HepG2 (cell line): ENCODE measurements around the gene SLC2A10. TPM values are rescaled to one million over a fixed set of nuclear protein-coding genes. Genes with fewer than 3 reads are reported as not detected.

Experiments used
- ATAC-seq: fragments of 200-7000 bp; cut with Tn5 transposase; 3 replicates; pipeline ENCODE4 v1.9.1; 2020; ENCODE audit warnings: mild to moderate bottlenecking, moderate library complexity
- Bru-seq: library from RNA; stranded (reverse); fragments of 400-500 nt; gene quantifications from one replicate; lab custom pipeline; 2021; lab: Mats Ljungman, UMichigan
- BruChase-seq, 2 experiments: library from RNA; stranded (reverse); fragments of 400-500 nt; gene quantifications; one replicate each; lab custom pipeline; 2021; lab: Mats Ljungman, UMichigan
- BruUV-seq: library from RNA; stranded (reverse); fragments of 400-500 nt; replicated peaks from 2 replicates; lab custom pipeline; 2021; lab: Mats Ljungman, UMichigan
- CTCF ChIA-PET: fragments of 300-600 bp; formaldehyde crosslinking; extraction: SDS; loops from one replicate; lab custom pipeline; 2021; ENCODE audit warnings: low total read pairs, inconsistent platforms, low intra/inter-chr PET ratio; lab: Yijun Ruan, JAX
- POLR2A ChIA-PET: fragments of 350-600 bp; sonication (Branson Sonifier 250); formaldehyde crosslinking; loops from one replicate; lab custom pipeline; 2020; ENCODE audit warnings: antibody characterized with exemption, inconsistent platforms; lab: Yijun Ruan, JAX
- DNase-seq: peaks from one replicate; pipeline ENCODE4 v3.0.0-alpha.2; 2015; ENCODE audit warnings: low spot score
- FAIRE-seq: peaks from 3 replicates; lab custom pipeline; 2011; peaks lifted over from hg19 to GRCh38; lab: Jason Lieb, UNC
- H2AFZ ChIP-seq: one replicate; pipeline ENCODE4 v1.6.1; 2011; ENCODE audit warnings: low read length, inconsistent platforms
- H3K27ac ChIP-seq: fragments of 300-600 bp; 3 replicates; pipeline ENCODE4 v1.8.0; 2011; ENCODE audit warnings: mixed run types, mild to moderate bottlenecking, mixed read lengths, low read length, inconsistent platforms; ENCODE audit not compliant: insufficient read depth; ENCODE audit errors: extremely low read length
- H3K27me3 ChIP-seq, 2 experiments: fragments of 200-600 bp in 1 of 2; 2 replicates in 1 of 2; 3 replicates in 1 of 2; pipeline versions ENCODE4 v1.6.0 to v1.8.0; 2011; ENCODE audit warnings: low read length in 2 of 2, mild to moderate bottlenecking in 2 of 2, moderate library complexity in 2 of 2, inconsistent platforms in 1 of 2; ENCODE audit not compliant: insufficient read depth in 2 of 2, control insufficient read depth in 1 of 2
- H3K36me3 ChIP-seq, 2 experiments: fragments of 200-600 bp in 1 of 2; replicated peaks in 1 of 2; 2 replicates in 1 of 2; 3 replicates in 1 of 2; pipeline versions ENCODE4 v1.5.1 to v1.8.0; 2011; ENCODE audit warnings: low read length in 2 of 2, inconsistent platforms in 1 of 2; ENCODE audit not compliant: insufficient read depth in 2 of 2, control insufficient read depth in 1 of 2
- H3K4me1 ChIP-seq: 2 replicates; pipeline ENCODE4 v1.5.1; 2012; ENCODE audit warnings: low read length, inconsistent platforms; ENCODE audit not compliant: insufficient read depth
- H3K4me2 ChIP-seq: 2 replicates; pipeline ENCODE4 v1.6.0; 2011; ENCODE audit warnings: low read depth, low read length, inconsistent platforms
- H3K4me3 ChIP-seq, 3 experiments: fragments of 200-600 bp in 1 of 3; sonication (generic), shearing (Covaris generic) in 1 of 3; replicated peaks in 1 of 3; 2 replicates each; pipeline ENCODE4 v1.5.1; 2011 to 2016; ENCODE audit warnings: low read length in 3 of 3, inconsistent platforms in 2 of 3, low read depth in 2 of 3, mild to moderate bottlenecking in 2 of 3, control low read depth in 1 of 3, mixed read lengths in 1 of 3; ENCODE audit not compliant: insufficient read depth in 1 of 3
- H3K79me2 ChIP-seq: one replicate; pipeline ENCODE4 v1.6.1; 2011; ENCODE audit warnings: low read length, inconsistent platforms; ENCODE audit not compliant: insufficient read depth
- H3K9ac ChIP-seq: 2 replicates; pipeline ENCODE4 v1.6.0; 2011; ENCODE audit warnings: mild to moderate bottlenecking, low read depth, low read length, inconsistent platforms; ENCODE audit not compliant: insufficient read depth
- H3K9me3 ChIP-seq: 2 replicates; pipeline ENCODE4 v1.5.1; 2012; ENCODE audit warnings: mild to moderate bottlenecking, low read length
- H4K20me1 ChIP-seq: 2 replicates; pipeline ENCODE4 v1.6.0; 2011; ENCODE audit warnings: inconsistent platforms, mild to moderate bottlenecking, low read length, moderate library complexity; ENCODE audit not compliant: insufficient read depth
- CCDC6 ChIP-seq: sonication (generic); formaldehyde crosslinking; IDR thresholded peaks from 2 replicates; pipeline ENCODE4 v1.8.1; 2022; ENCODE audit warnings: mild to moderate bottlenecking, missing genetic modification reagents, moderate library complexity
- LBX2 ChIP-seq: sonication (generic); formaldehyde crosslinking; IDR thresholded peaks from 2 replicates; pipeline ENCODE4 v1.5.0; 2020; ENCODE audit warnings: missing genetic modification reagents, mild to moderate bottlenecking, borderline replicate concordance
- TFDP1 ChIP-seq: IDR thresholded peaks from 2 replicates; pipeline ENCODE4 v1.6.1; 2016; ENCODE audit warnings: missing compliant biosample characterization, missing genetic modification reagents, borderline replicate concordance
- XRCC5 ChIP-seq: fragments of 200-400 bp; formaldehyde crosslinking; optimal IDR thresholded peaks from 2 replicates; pipeline ENCODE3; 2017; ENCODE audit warnings: mild to moderate bottlenecking, low read length
- ZC3H4 ChIP-seq: sonication (generic); formaldehyde crosslinking; IDR thresholded peaks from 2 replicates; pipeline ENCODE4 v1.4.0; 2020; ENCODE audit warnings: missing genetic modification reagents, borderline replicate concordance
- ZGPAT ChIP-seq: IDR thresholded peaks from 2 replicates; pipeline ENCODE4 v1.6.1; 2016; ENCODE audit warnings: mild to moderate bottlenecking
- ZNF572 ChIP-seq: sonication (generic); formaldehyde crosslinking; IDR thresholded peaks from 2 replicates; pipeline ENCODE4 v1.5.1; 2020; ENCODE audit warnings: mild to moderate bottlenecking, missing genetic modification reagents
- ZNF816 ChIP-seq: sonication (generic); formaldehyde crosslinking; IDR thresholded peaks from 2 replicates; pipeline ENCODE4 v1.8.0; 2022; ENCODE audit warnings: missing genetic modification reagents, mild to moderate bottlenecking, borderline replicate concordance
- WGBS: methylation state at CpG from one replicate; pipeline ENCODE4 v1.1.6; 2017; ENCODE audit warnings: low lambda C conversion rate; 5-methylcytosine and 5-hydroxymethylcytosine counted together
- in situ Hi-C: cut with HindIII; loops from 2 replicates; pipeline ENCODE4 v1.10.0; 2017; ENCODE audit warnings: low pct_unique_long_range_greater_than_20kb; ENCODE audit not compliant: extremely low pct_ligation_motif_present
- intact Hi-C: fragments of 100-400 bp; cut with micrococcal nuclease; formaldehyde crosslinking; loops from one replicate; pipeline ENCODE4 v1.10.0; 2022; ENCODE audit not compliant: unreplicated experiment
- long read RNA-seq, 2 experiments: library from RNA in 1 of 2; library from polyadenylated mRNA in 1 of 2; stranded (forward) in 1 of 2; unstranded in 1 of 2; transcript quantifications; one replicate each; pipeline ENCODE4 v2.0.0, GENCODE V29; 2019 to 2022
- polyA minus RNA-seq, 3 experiments: library from RNA; depleted of rRNA, polyadenylated mRNA; stranded (reverse); fragments of >200 nt; gene quantifications; 2 replicates each; pipeline ENCODE4 v1.2.3, GENCODE V29; 2011; ENCODE audit warnings: low replicate concordance in 1 of 3
- polyA plus RNA-seq, 8 experiments: library from polyadenylated mRNA; depleted of rRNA in 3 of 8; stranded (reverse) in 7 of 8; unstranded in 1 of 8; fragments of >200 nt; fragmentation: Illumina TruSeq in 4 of 8; extraction: Trizol in 4 of 8; gene quantifications; 2 replicates each; pipeline versions ENCODE4 v1.2.1 to v1.2.3, GENCODE V29; 2011 to 2016; ENCODE audit warnings: low read depth in 4 of 8, missing spikeins in 1 of 8, mixed read lengths in 1 of 8; ENCODE audit not compliant: insufficient read depth in 1 of 8
- total RNA-seq, 5 experiments: library from RNA; depleted of rRNA; stranded (reverse); fragments of >200 nt; fragmentation: Illumina TruSeq; extraction: Trizol; gene quantifications; 2 replicates each; pipeline ENCODE4 v1.2.3, GENCODE V29; 2016; ENCODE audit warnings: low read depth in 1 of 5
- TF ChIP-seq, protein P1 (sequence below): sonication (generic); formaldehyde crosslinking; IDR thresholded peaks from 2 replicates; pipeline ENCODE4 v1.9.0; 2021; ENCODE audit warnings: missing genetic modification reagents, mild to moderate bottlenecking, borderline replicate concordance
- TF ChIP-seq, protein P2 (sequence below): sonication (generic); formaldehyde crosslinking; IDR thresholded peaks from 2 replicates; pipeline ENCODE4 v1.8.1; 2023; ENCODE audit warnings: missing genetic modification reagents, inconsistent platforms, borderline replicate concordance

SLC2A10 gene
- total RNA-seq (2016; rRNA removed; fragmentation: Illumina TruSeq; extraction: Trizol), result 9.6 and 16.0 TPM in 2 replicates
- total RNA-seq (2016; cell fraction: cytosol; rRNA removed; fragmentation: Illumina TruSeq; extraction: Trizol; ENCODE audit: low read depth), result 12.4 and 15.5 TPM in 2 replicates
- total RNA-seq (2016; cell fraction: insoluble cytoplasmic fraction; rRNA removed; fragmentation: Illumina TruSeq; extraction: Trizol), result 7.8 and 15.9 TPM in 2 replicates
- 13.5 and 14.9 TPM in 2 replicates for total RNA-seq (2016; cell fraction: membrane; rRNA removed; fragmentation: Illumina TruSeq; extraction: Trizol)
- 16.7 and 19.1 TPM in 2 replicates for total RNA-seq (2016; cell fraction: nucleus; rRNA removed; fragmentation: Illumina TruSeq; extraction: Trizol)
- polyA plus RNA-seq (2011; rRNA removed), result 16.7 and 18.4 TPM in 2 replicates
- polyA plus RNA-seq (2011; cell fraction: cytosol; rRNA removed), result 13.3 and 15.0 TPM in 2 replicates
- 17.7 and 19.3 TPM in 2 replicates for polyA plus RNA-seq (2011; cell fraction: nucleus; rRNA removed)
- polyA plus RNA-seq (2012), result 9.6 and 17.7 TPM in 2 replicates
- 13.4 and 16.9 TPM in 2 replicates for polyA plus RNA-seq (2016; cell fraction: cytosol; fragmentation: Illumina TruSeq; extraction: Trizol; ENCODE audit: low read depth)
- polyA plus RNA-seq (2016; cell fraction: insoluble cytoplasmic fraction; fragmentation: Illumina TruSeq; extraction: Trizol; ENCODE audit: low read depth), result 8.0 and 9.1 TPM in 2 replicates
- 10.5 and 11.4 TPM in 2 replicates for polyA plus RNA-seq (2016; cell fraction: membrane; fragmentation: Illumina TruSeq; extraction: Trizol; ENCODE audit: low read depth)
- polyA plus RNA-seq (2016; cell fraction: nucleus; fragmentation: Illumina TruSeq; extraction: Trizol; ENCODE audit: insufficient read depth, low read depth), result 19.6 and 21.1 TPM in 2 replicates
- 56.1 TPM in 1 of 2 replicates, not detected in the other for polyA minus RNA-seq (2011; rRNA and poly(A)+ RNA removed; ENCODE audit: low replicate concordance)
- 17.8 and 20.0 TPM in 2 replicates for polyA minus RNA-seq (2011; cell fraction: cytosol; rRNA and poly(A)+ RNA removed)
- 22.7 and 27.8 TPM in 2 replicates for polyA minus RNA-seq (2011; cell fraction: nucleus; rRNA and poly(A)+ RNA removed)
- percentile 68 among the genes with signal in this experiment for Bru-seq, nascent RNA
- BruChase-seq, experiment 1, labeled RNA remaining after a 6-hour chase, result percentile 67 among the genes with signal in this experiment
- BruChase-seq, experiment 2, labeled RNA remaining after a 2-hour chase, result percentile 61 among the genes with signal in this experiment
- long read RNA-seq, experiment 1, full-length matches to known transcripts, result 2 of 14 reads
- long read RNA-seq, experiment 1, partial matches to known transcripts, result 1 of 14 reads
- long read RNA-seq, experiment 1, other reads (novel, unspliced or antisense), result 11 of 14 reads
- long read RNA-seq, experiment 2, full-length matches to known transcripts, result 2 of 27 reads
- long read RNA-seq, experiment 2, partial matches to known transcripts, result 17 of 27 reads
- long read RNA-seq, experiment 2, other reads (novel, unspliced or antisense), result 8 of 27 reads

DNA sequence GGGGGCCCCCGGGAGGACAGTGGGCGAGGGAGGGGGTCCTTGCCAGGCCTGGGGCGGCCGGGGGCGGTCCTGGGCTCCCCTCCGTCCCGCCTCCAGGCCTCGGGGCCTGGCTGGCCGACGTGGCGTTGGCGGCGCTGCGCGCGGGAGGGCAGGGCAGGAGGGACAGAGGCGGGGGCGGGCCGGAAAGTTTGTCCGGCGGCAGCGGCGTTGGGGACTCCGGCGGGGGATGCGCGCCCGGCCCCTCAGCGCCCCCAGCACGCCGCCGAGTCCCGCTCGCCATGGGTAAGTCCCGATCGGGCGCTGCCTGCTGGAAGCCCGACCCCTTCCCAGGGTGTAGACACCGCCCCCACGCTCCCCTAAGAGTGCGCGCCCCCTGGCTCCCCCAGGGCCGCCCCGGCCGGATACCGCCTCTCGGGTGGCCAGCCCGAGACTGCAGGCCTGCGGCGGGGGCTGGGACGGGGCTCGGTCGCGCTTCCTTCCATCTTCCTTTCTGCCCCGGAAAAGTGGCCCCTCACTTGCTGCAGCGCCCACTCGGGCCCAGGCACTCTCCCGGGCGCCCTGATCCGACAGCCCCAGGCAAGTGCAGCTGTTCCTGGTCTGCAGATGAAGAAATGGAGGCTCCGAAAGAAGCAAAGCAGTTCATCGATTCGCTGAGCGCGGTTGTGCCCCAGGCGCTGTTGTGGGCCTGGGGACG, at the start of gene SLC2A10:
SLC2A10 (plus strand) TSS at position 191 of the 694 bp plus-strand sequence; CDS start at position 279, 88 bp downstream.
- peaks cover 8% of the 10 kb centered on the region for H3K79me2 ChIP-seq
- CTCF ChIA-PET, result no interaction called here
- WGBS, result 1% methylated on average over 43 of the region's 67 CpGs
- H2AFZ ChIP-seq, result peak within 1 kb of the TSS; percentile 64
- H3K4me3 ChIP-seq, result peak within 1 kb of the TSS; percentile 69 to 92 (median 70)
- POLR2A ChIA-PET, result interaction anchor here (0.9 to 1.5 kb wide), 4 partner anchors 15 to 303 kb away, joined by 3 to 5 read pairs (median 3); partner anchors contain the start of genes ELMO2 and TP53RK
- peak within 1 kb of the TSS; percentile 80 for H3K9ac ChIP-seq
- peaks cover 9% of the 10 kb centered on the region; the same call in 1 of the 2 replicates for H3K9me3 ChIP-seq
- ATAC-seq (peak; percentile 86), DNase-seq (peak; percentile 53), FAIRE-seq (no peak)
- H3K4me1 ChIP-seq, result peaks cover 74% of the 10 kb centered on the region
- no peaks in the 10 kb centered on the region; a peak in 2 of 5 replicates for H3K27me3 ChIP-seq
- peak within 1 kb of the TSS; percentile 98 for H3K4me2 ChIP-seq
- in situ Hi-C loops (no loop called here), intact Hi-C loops (no loop called here)
- no peaks in the 10 kb centered on the region for H4K20me1 ChIP-seq
- BruUV-seq, result no TSS peak
- H3K36me3 ChIP-seq, result no peaks in the 10 kb centered on the region; a peak in 1 of 5 replicates
- peak within 1 kb of the TSS; percentile 71 for H3K27ac ChIP-seq
- peak; percentile 93 for TF ChIP-seq ZGPAT (CRISPR knock-in tag)
- peak; percentile 15; the same call in 1 of the 2 replicates for TF ChIP-seq ZC3H4 (CRISPR knock-in tag)
- peak; percentile 97; the same call in 1 of the 2 replicates for TF ChIP-seq ZNF816 (CRISPR knock-in tag)
- TF ChIP-seq LBX2, result no peak; the same call in 1 of the 2 replicates
- TF ChIP-seq, protein P1, sequence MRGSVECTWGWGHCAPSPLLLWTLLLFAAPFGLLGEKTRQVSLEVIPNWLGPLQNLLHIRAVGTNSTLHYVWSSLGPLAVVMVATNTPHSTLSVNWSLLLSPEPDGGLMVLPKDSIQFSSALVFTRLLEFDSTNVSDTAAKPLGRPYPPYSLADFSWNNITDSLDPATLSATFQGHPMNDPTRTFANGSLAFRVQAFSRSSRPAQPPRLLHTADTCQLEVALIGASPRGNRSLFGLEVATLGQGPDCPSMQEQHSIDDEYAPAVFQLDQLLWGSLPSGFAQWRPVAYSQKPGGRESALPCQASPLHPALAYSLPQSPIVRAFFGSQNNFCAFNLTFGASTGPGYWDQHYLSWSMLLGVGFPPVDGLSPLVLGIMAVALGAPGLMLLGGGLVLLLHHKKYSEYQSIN (CRISPR knock-in tag), result peak; percentile 91; the same call in 1 of the 2 replicates
- peak; percentile 23 for TF ChIP-seq XRCC5
- peak; percentile 69; the same call in 1 of the 2 replicates for TF ChIP-seq ZNF572 (CRISPR knock-in tag)
- TF ChIP-seq, protein P2, sequence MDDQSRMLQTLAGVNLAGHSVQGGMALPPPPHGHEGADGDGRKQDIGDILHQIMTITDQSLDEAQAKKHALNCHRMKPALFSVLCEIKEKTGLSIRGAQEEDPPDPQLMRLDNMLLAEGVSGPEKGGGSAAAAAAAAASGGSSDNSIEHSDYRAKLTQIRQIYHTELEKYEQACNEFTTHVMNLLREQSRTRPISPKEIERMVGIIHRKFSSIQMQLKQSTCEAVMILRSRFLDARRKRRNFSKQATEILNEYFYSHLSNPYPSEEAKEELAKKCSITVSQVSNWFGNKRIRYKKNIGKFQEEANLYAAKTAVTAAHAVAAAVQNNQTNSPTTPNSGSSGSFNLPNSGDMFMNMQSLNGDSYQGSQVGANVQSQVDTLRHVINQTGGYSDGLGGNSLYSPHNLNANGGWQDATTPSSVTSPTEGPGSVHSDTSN (CRISPR knock-in tag), result no peak
- peak; percentile 89 for TF ChIP-seq TFDP1
- 0 out of 2 replicates have a peak, but pooled peaks have one; percentile 45 for TF ChIP-seq CCDC6 (CRISPR knock-in tag)
